Transverse colon (tissue), 4 donors: ENCODE data around the gene GRM8. TPM values are rescaled to one million over a fixed set of nuclear protein-coding genes. Genes with fewer than 3 reads are reported as not detected.

ENCODE experiments used
- DNase-seq: peaks from one replicate; pipeline ENCODE4 v3.0.0-alpha.2; 2019
- H3K27ac ChIP-seq, 4 donors: fragments of 200-600 bp; sonication (generic); 2 replicates each; pipeline ENCODE4 v1.5.1; 2016 to 2018; ENCODE audit warnings: inconsistent platforms in 4 of 4
- H3K27me3 ChIP-seq: fragments of 200-600 bp; sonication (generic); 2 replicates; pipeline ENCODE4 v1.5.1; 2017; ENCODE audit warnings: inconsistent platforms
- H3K36me3 ChIP-seq, 4 donors: fragments of 200-600 bp; sonication (generic); 2 replicates each; pipeline ENCODE4 v1.5.1; 2017 to 2019; ENCODE audit warnings: inconsistent platforms in 4 of 4
- H3K4me1 ChIP-seq, 4 donors: fragments of 200-600 bp; sonication (generic); 2 replicates each; pipeline ENCODE4 v1.5.1; 2017 to 2020; ENCODE audit warnings: inconsistent platforms in 4 of 4
- H3K4me3 ChIP-seq, 4 donors: fragments of 200-600 bp; sonication (generic); 1 replicate in 1 of 4; 2 replicates in 3 of 4; pipeline versions ENCODE4 v1.5.1 to v1.6.1; 2017 to 2019; ENCODE audit warnings: inconsistent platforms in 4 of 4
- H3K9me3 ChIP-seq, 2 donors: fragments of 200-600 bp; sonication (generic); 2 replicates each; pipeline ENCODE4 v1.5.1; 2017 to 2019; ENCODE audit warnings: inconsistent platforms in 2 of 2
- CTCF ChIP-seq, 5 experiments: fragments of 200-600 bp in 3 of 5; fragments of 450-650 bp in 2 of 5; sonication (generic) in 3 of 5; IDR thresholded peaks; 1 replicate in 2 of 5; 2 replicates in 3 of 5; pipeline ENCODE4 v1.5.1; 2016 to 2017; ENCODE audit warnings: antibody characterized with exemption in 5 of 5, inconsistent platforms in 3 of 5, mild to moderate bottlenecking in 2 of 5, moderate library complexity in 1 of 5
- EP300 ChIP-seq: sonication (generic); formaldehyde crosslinking; IDR thresholded peaks from one replicate; pipeline ENCODE4 v1.6.1; 2017; ENCODE audit warnings: antibody characterized with exemption, low read depth
- POLR2A ChIP-seq: fragments of 450-650 bp; IDR thresholded peaks from one replicate; pipeline ENCODE4 v1.6.1; 2016; ENCODE audit warnings: antibody characterized with exemption, mild to moderate bottlenecking, moderate library complexity
- POLR2AphosphoS5 ChIP-seq, 3 donors: sonication (generic); formaldehyde crosslinking; IDR thresholded peaks; one replicate each; pipeline ENCODE4 v1.6.1; 2016; ENCODE audit warnings: antibody characterized with exemption in 3 of 3
- WGBS, 2 donors: methylation state at CpG; one replicate each; pipeline ENCODE4 v1.1.5; 2018; ENCODE audit warnings: low coverage in 1 of 2; 5-methylcytosine and 5-hydroxymethylcytosine counted together
- in situ Hi-C, 4 donors: fragments of 200-750 bp; cut with MboI; loops; one replicate each; pipeline versions ENCODE4 v1.15.0 to v1.15.1; 2017; ENCODE audit warnings: low sequenced_read_pairs in 3 of 4, low pct_ligation_motif_present in 1 of 4, low pct_unique_long_range_greater_than_20kb in 1 of 4
- intact Hi-C: fragments of 100-400 bp; cut with DNase I; formaldehyde crosslinking; loops from one replicate; pipeline ENCODE4 v1.15.1; 2023; ENCODE audit warnings: low total_unique reads
- total RNA-seq, 4 donors: library from RNA; depleted of rRNA; stranded (reverse); fragments of >200 nt; gene quantifications; one replicate each; pipeline ENCODE4 v1.1.0, GENCODE V29; 2016

Gene GRM8
- total RNA-seq, 4 donors from 2014 or later = 0.68 to 9.7 (median 2.9) TPM

- no peak for DNase-seq
- in situ Hi-C loops = no loop called here
- Histone ChIP-seq H3K4me1 (no peaks in the 10 kb centered on the region), H3K9me3 (no peaks in the 10 kb centered on the region), H3K4me3 (no peak overlapping the region), H3K27me3 (no peaks in the 10 kb centered on the region), H3K27ac (no peak overlapping the region), H3K36me3 (no peaks in the 10 kb centered on the region)
- intact Hi-C loops = no loop called here
- 99% methylated on average over 9 of the region's 17 CpGs; no CpG with 5 or more reads in 1 of the 2 donors for WGBS, 2 donors
- no peak for TF ChIP-seq POLR2AphosphoS5 (IDR thresholded peaks at IDR 0.05)
- TF ChIP-seq POLR2A = no peak
- TF ChIP-seq EP300 = no peak
- no peak for TF ChIP-seq CTCF (IDR thresholded peaks at IDR 0.05)
Observed at GRCh38 chr7:126958367-126958766, 294.4 kb downstream of the GRM8 start.

GRCh38 chr7:126957443-126957842 is 295.3 kb downstream of the GRM8 start:
- no peaks in the 10 kb centered on the region for H3K36me3 ChIP-seq
- in situ Hi-C loops (no loop called here), intact Hi-C loops (no loop called here)
- H3K4me1 ChIP-seq = no peaks in the 10 kb centered on the region
- 91% methylated on average over 6 of the region's 9 CpGs; no CpG with 5 or more reads in 1 of the 2 donors for WGBS, 2 donors
- no peak overlapping the region for H3K27ac ChIP-seq
- H3K4me3 ChIP-seq = no peak overlapping the region
- H3K9me3 ChIP-seq = no peaks in the 10 kb centered on the region
- TF ChIP-seq EP300 = no peak
- no peak for TF ChIP-seq POLR2AphosphoS5 (IDR thresholded peaks at IDR 0.05)
- no peak for TF ChIP-seq POLR2A
- TF ChIP-seq CTCF (IDR thresholded peaks at IDR 0.05) = no peak
- H3K27me3 ChIP-seq = no peaks in the 10 kb centered on the region
- no peak for DNase-seq

GRCh38 chr7:126953461-126953860 is 299.3 kb downstream of the GRM8 start:
- Histone ChIP-seq H3K27me3 (no peaks in the 10 kb centered on the region), H3K36me3 (no peaks in the 10 kb centered on the region), H3K27ac (no peak overlapping the region), H3K4me1 (no peaks in the 10 kb centered on the region), H3K9me3 (no peaks in the 10 kb centered on the region), H3K4me3 (no peak overlapping the region)
- WGBS, 2 donors = 39 to 47% methylated on average over 2 of the region's 2 CpGs
- in situ Hi-C loops (no loop called here), intact Hi-C loops (no loop called here)
- TF ChIP-seq CTCF (IDR thresholded peaks at IDR 0.05) (no peak), EP300 (no peak), POLR2A (no peak), POLR2AphosphoS5 (IDR thresholded peaks at IDR 0.05) (no peak)
- no peak for DNase-seq

GRCh38 chr7:126948664-126949063 is 304.1 kb downstream of the GRM8 start:
- H3K9me3 ChIP-seq = no peaks in the 10 kb centered on the region
- H3K27me3 ChIP-seq = no peaks in the 10 kb centered on the region
- no peak for DNase-seq
- H3K36me3 ChIP-seq = no peaks in the 10 kb centered on the region
- TF ChIP-seq POLR2A (no peak), EP300 (no peak), POLR2AphosphoS5 (IDR thresholded peaks at IDR 0.05) (no peak), CTCF (IDR thresholded peaks at IDR 0.05) (no peak)
- WGBS, 2 donors = 90% methylated on average over 4 of the region's 4 CpGs; no CpG with 5 or more reads in 1 of the 2 donors
- H3K4me3 ChIP-seq = no peak overlapping the region
- H3K4me1 ChIP-seq = no peaks in the 10 kb centered on the region
- in situ Hi-C loops (no loop called here), intact Hi-C loops (no loop called here)
- H3K27ac ChIP-seq = no peak overlapping the region
